Suppressor macrophage treated with lipopolysaccharide for 1 hour (primary cell): ENCODE results near the gene SNX3.
A peak's percentile ranks its signal among the peaks of the same experiment; 100 is the strongest.

Source experiments
- DNase-seq, 3 donors: peaks; one replicate each; pipeline ENCODE4 v3.0.0-alpha.2; 2020 to 2022

SNX3 gene

GRCh38 chr6:108200186-108200585 lies 60.7 kb downstream of the SNX3 start:
- DNase-seq, result no peak

GRCh38 chr6:108198761-108199498 lies 61.9 kb downstream of the SNX3 start:
- DNase-seq, result no peak

DNA sequence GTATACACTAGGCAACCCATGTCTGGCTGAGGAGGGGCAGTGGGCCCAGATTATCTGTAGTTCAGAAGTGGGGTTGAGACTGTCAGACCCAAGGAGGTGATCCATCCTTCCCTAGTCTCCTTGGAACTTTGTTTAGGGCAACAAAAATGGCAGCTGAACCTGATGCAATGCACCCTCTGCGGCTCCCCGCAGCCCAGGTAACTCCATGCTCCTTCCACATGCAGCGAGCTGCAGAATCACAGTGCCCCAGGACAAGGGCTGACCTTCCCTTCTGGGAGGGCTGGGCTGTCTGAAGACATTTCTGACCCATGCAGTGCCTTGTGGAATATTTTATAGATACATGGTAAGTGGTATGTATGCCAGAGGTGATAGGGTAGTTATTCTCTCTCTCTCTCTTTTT lies 65.6 kb downstream of the SNX3 start:
- DNase-seq, result no peak

DNA sequence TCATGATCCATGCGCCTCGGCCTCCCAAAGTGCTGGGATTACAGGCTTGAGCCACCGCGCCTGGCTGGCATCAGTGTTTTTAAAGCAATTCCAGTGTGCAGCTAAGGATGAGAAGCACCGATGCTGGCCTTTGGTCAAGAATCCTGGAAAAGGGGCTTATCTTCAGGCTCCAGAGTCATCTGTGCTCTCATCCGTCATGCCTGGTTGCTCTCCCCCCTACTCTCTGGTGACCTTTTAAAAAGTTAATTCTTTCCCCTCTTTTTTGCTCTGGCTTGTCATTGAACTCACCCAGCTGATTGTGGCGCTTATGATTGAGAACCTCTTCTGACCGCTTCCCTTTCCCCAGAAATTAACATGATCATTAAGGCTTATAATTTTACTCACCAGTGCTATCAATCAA lies 66.3 kb downstream of the SNX3 start:
- no peak for DNase-seq

GRCh38 chr6:108193835-108194234 lies 67.0 kb downstream of the SNX3 start:
- no peak for DNase-seq

GRCh38 chr6:108193131-108193530 lies 67.7 kb downstream of the SNX3 start:
- no peak for DNase-seq

DNA sequence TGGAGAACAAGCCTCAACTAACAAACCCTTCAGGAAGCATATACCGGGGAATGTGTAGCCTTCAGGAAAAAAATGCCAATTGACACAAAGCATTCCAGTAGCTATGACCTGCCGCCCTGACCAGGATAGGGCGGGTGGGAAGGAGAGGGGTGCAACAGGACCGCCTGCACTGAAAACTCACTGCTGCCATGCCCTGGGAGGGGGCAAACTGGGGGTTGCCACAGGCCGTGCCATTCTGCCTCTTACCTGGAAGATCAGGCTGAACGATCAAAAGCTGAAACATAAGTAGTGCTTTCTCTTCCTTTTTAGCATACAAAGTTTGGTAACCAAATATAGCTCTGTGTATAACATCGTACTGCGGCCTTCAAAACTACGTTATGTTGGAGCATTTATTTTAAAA lies 73.3 kb downstream of the SNX3 start:
- DNase-seq, result no peak

GRCh38 chr6:108186226-108186625 lies 74.6 kb downstream of the SNX3 start:
- no peak for DNase-seq

DNA sequence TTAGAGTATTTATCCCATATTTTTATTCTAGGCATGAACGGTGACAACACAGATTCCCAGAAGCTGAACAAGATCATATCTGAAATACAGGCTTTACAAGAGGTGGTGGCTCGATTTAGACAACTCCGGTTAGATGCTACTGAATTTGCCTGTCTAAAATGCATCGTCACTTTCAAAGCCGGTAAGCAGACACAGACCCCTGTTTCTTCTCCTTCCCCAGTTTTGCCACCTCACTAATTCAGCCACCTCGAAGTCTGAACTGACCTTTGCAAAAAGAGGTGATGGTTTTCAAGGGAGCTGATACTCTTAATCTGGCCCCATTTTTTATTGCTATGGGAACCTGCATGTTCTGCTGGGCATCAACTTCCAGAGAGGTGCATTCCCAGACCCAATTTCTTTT lies 80.1 kb downstream of the SNX3 start:
- no peak for DNase-seq

GRCh38 chr6:108180266-108180665 lies 80.6 kb downstream of the SNX3 start:
- no peak for DNase-seq

GRCh38 chr6:108179741-108180140 lies 81.1 kb downstream of the SNX3 start:
- DNase-seq, result no peak

DNA sequence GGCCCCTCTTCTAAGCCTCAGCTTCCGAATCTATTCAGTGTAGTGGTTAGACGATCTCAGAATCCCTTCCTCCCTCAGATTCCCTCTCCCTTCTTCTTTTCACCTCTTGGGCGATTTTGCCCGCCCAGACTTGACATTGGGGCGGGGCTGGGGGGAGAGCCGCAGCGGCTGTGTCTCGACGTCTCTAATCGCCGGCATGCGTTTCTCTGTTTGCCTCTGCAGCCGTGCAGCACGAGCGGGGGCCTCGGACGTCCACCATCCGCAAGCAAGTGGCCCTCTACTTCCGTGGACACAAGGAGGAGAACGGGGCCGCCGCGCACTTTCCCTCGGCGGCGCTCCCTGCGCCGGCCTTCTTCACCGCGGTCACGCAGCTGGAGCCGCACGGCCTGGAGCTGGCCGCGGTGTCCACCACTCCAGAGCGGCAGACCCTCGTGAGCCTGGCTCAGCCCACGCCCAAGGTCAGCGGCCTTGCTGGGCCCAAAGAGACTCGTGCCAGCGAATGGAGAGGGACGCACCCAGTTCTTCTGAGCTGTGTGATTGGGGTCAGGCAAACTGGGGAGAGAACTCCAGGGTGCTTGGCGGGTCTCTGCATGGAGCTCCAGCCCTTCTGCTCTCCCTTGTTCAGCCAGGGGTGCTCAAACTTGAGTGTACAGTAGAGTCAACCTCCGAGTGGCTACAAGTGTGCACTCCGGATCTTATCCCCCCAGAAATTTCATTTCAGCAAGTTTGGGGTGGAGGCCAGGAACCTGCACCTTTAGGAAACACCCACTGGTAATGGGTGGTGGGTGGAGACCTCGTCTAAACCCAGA lies 84.4 kb downstream of the SNX3 start:
- no peak for DNase-seq

GRCh38 chr6:108175592-108176279 lies 85.1 kb downstream of the SNX3 start:
- DNase-seq, result no peak

DNA sequence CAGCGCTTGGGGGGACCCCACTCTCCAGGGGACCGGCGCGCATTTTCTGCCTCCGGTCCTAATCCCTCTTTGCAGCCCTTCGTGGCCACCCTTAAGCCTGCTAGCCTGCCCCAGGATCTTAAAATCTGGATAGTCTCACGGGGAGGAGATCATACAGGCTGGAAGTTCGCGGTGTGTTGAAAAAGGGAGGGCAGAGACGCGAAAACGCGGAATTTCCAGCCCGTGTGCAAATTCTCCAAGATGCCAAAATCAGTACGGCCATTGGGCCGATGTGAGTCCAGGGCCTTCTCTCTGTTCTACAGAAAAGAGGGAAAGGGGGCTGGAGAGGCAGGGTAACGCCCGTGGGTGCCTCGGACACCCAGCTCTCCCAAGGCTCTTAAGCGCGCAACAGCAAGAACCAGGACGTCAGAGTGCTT lies 85.7 kb downstream of the SNX3 start:
- peak in 1 of 3 donors; percentile 27 for DNase-seq

DNA sequence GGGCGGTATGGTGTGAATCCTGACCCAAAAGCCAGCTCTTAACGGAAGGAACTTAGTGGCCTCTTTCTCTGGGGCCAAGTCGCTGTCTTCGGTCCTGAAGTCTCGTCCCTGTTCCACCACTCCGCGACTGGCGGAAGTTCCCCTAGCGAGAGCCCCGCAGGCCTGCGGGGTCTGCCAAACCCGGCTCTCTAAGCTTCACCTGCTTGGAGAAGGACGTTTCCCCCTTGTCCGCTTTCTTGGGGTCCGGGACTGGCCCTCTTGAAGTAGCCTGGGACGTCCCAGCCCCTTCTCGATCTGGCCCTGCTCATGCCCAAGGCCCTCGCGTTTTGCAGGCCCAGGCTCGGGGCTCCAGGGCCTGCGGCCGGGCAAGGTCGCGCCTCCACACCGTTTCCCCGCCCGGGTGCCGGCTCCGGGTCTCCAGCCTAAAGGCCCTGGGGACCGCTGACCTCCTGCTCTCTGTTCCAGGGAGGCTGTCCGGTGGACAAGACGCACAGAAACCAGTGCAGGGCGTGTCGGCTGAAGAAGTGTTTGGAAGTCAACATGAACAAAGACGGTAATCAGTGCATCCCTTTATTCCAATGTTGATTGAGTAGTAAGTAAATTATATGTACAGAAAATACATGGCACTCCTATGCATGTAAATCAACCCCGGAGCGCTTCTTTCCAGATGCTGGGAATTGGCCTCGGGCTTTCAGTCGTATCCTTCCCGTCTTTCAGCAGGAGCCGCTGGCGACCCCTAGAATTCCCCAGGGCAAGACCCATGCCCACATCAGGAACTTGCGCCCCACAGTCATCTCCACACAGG lies 86.3 kb downstream of the SNX3 start:
- DNase-seq, result peak; percentile 56 to 82 (median 74)

GRCh38 chr6:108171918-108172516 lies 88.8 kb downstream of the SNX3 start:
- no peak for DNase-seq

- DNase-seq, result no peak
Observed at GRCh38 chr6:108171291-108171917, 89.4 kb downstream of the SNX3 start.

- no peak for DNase-seq
Observed at GRCh38 chr6:108170332-108171290, 90.2 kb downstream of the SNX3 start.

- no peak for DNase-seq
Observed at GRCh38 chr6:108169464-108170331, 91.1 kb downstream of the SNX3 start.
